GM23338 (cell line): ENCODE data around the gene PPM1L. TPM values are rescaled to one million over a fixed set of nuclear protein-coding genes. Genes with fewer than 3 reads are reported as not detected.
A peak's percentile ranks its signal among the peaks of the same experiment; 100 is the strongest.

Experiments
- ATAC-seq: fragments of 200-7000 bp; cut with Tn5 transposase; 3 replicates; pipeline ENCODE4 v1.9.1; 2020
- DNase-seq: peaks from one replicate; pipeline ENCODE4 v3.0.0-alpha.2; 2015; ENCODE audit warnings: low spot score
- H2AFZ ChIP-seq: fragments of 200-600 bp; sonication (generic); 2 replicates; pipeline ENCODE4 v1.8.0; 2016; ENCODE audit warnings: antibody characterized with exemption, mild to moderate bottlenecking, moderate library complexity
- H3F3A ChIP-seq: fragments of 200-600 bp; sonication (generic); replicated peaks from 2 replicates; pipeline ENCODE4 v1.8.0; 2017; ENCODE audit warnings: antibody characterized with exemption, mixed run types, low read depth
- H3K27ac ChIP-seq: fragments of 200-600 bp; sonication (generic); 2 replicates; pipeline ENCODE4 v1.6.1; 2016; ENCODE audit warnings: low read depth
- H3K27me3 ChIP-seq: fragments of 200-600 bp; sonication (generic); 2 replicates; pipeline ENCODE4 v1.8.0; 2016; ENCODE audit warnings: mild to moderate bottlenecking, mixed run types, moderate library complexity; ENCODE audit not compliant: insufficient read depth
- H3K36me3 ChIP-seq: fragments of 200-600 bp; sonication (generic); 2 replicates; pipeline ENCODE4 v1.8.0; 2016; ENCODE audit warnings: mild to moderate bottlenecking; ENCODE audit not compliant: insufficient read depth
- H3K4me1 ChIP-seq: fragments of 200-600 bp; sonication (generic); 2 replicates; pipeline ENCODE4 v1.8.0; 2016; ENCODE audit warnings: mild to moderate bottlenecking, moderate library complexity; ENCODE audit not compliant: insufficient read depth
- H3K4me2 ChIP-seq: fragments of 200-600 bp; sonication (generic); 2 replicates; pipeline ENCODE4 v1.7.1; 2017; ENCODE audit warnings: mixed run types
- H3K4me3 ChIP-seq: fragments of 200-600 bp; sonication (generic); 2 replicates; pipeline ENCODE4 v1.6.1; 2016; ENCODE audit warnings: mixed run types
- H3K79me2 ChIP-seq: fragments of 200-600 bp; sonication (generic); replicated peaks from 2 replicates; pipeline ENCODE4 v1.8.0; 2017; ENCODE audit warnings: mild to moderate bottlenecking; ENCODE audit not compliant: insufficient read depth
- H3K9me2 ChIP-seq: fragments of 200-600 bp; sonication (generic); 2 replicates; pipeline ENCODE4 v1.8.0; 2017; ENCODE audit not compliant: insufficient read depth
- H4K20me1 ChIP-seq: fragments of 200-600 bp; sonication (generic); replicated peaks from 2 replicates; pipeline ENCODE4 v1.8.0; 2017; ENCODE audit warnings: mild to moderate bottlenecking; ENCODE audit not compliant: insufficient read depth
- H3K27ac Mint-ChIP-seq: 2 replicates; pipeline ENCODE4 v1.8.0; 2020; ENCODE audit warnings: inconsistent platforms, mild to moderate bottlenecking, moderate library complexity, mixed read lengths
- H3K27me3 Mint-ChIP-seq: 3 replicates; pipeline ENCODE4 v1.8.0; 2022; ENCODE audit warnings: low read depth, mild to moderate bottlenecking, moderate library complexity, mixed read lengths, inconsistent platforms; ENCODE audit not compliant: insufficient read depth, poor library complexity
- H3K36me3 Mint-ChIP-seq: 3 replicates; pipeline ENCODE4 v1.8.0; 2021; ENCODE audit warnings: low read depth, mild to moderate bottlenecking, inconsistent platforms, moderate library complexity, mixed read lengths
- H3K4me1 Mint-ChIP-seq: 3 replicates; pipeline ENCODE4 v1.8.0; 2020; ENCODE audit warnings: mild to moderate bottlenecking, inconsistent platforms, mixed read lengths
- H3K4me3 Mint-ChIP-seq: 3 replicates; pipeline ENCODE4 v1.8.0; 2021; ENCODE audit warnings: moderate library complexity, mild to moderate bottlenecking, inconsistent platforms, mixed read lengths
- H3K9me3 Mint-ChIP-seq: 3 replicates; pipeline ENCODE4 v1.8.0; 2020; ENCODE audit warnings: moderate library complexity, mild to moderate bottlenecking, inconsistent platforms, mixed read lengths
- CTCF ChIP-seq, 2 experiments: fragments of 200-600 bp in 1 of 2; sonication (generic) in 1 of 2; conservative IDR thresholded peaks; 2 replicates each; pipeline versions ENCODE4 v1.5.1 to v1.6.1; 2016 to 2017; ENCODE audit warnings: antibody characterized with exemption in 2 of 2, low read depth in 2 of 2, mild to moderate bottlenecking in 2 of 2, moderate library complexity in 1 of 2
- EZH2phosphoT487 ChIP-seq: fragments of 200-600 bp; sonication (generic); IDR thresholded peaks from one replicate; pipeline ENCODE4 v1.8.1; 2018; ENCODE audit warnings: antibody characterized with exemption; ENCODE audit not compliant: unreplicated experiment
- REST ChIP-seq: IDR thresholded peaks from one replicate; pipeline ENCODE4 v1.6.1; 2018; ENCODE audit warnings: antibody characterized with exemption; ENCODE audit not compliant: unreplicated experiment
- ZNF462 ChIP-seq: fragments of 250-450 bp; sonication (Bioruptor Pico); IDR thresholded peaks from 2 replicates; pipeline ENCODE4 v1.5.0; 2020; ENCODE audit warnings: mild to moderate bottlenecking, moderate library complexity
- polyA plus RNA-seq: library from polyadenylated mRNA; unstranded; fragments of >200 nt; fragmentation: Nextera tagmentation; extraction: Ambion mirVana; gene quantifications from 2 replicates; pipeline ENCODE4 v1.2.1, GENCODE V29; 2016
- total RNA-seq: library from RNA; depleted of rRNA; stranded (reverse); fragments of >200 nt; shearing (Covaris generic); gene quantifications from 2 replicates; pipeline ENCODE4 v1.2.3, GENCODE V29; 2014

Gene PPM1L
- total and polyA plus RNA-seq, 2 experiments from 2014 or later = 3.9 to 26.4 TPM

DNA sequence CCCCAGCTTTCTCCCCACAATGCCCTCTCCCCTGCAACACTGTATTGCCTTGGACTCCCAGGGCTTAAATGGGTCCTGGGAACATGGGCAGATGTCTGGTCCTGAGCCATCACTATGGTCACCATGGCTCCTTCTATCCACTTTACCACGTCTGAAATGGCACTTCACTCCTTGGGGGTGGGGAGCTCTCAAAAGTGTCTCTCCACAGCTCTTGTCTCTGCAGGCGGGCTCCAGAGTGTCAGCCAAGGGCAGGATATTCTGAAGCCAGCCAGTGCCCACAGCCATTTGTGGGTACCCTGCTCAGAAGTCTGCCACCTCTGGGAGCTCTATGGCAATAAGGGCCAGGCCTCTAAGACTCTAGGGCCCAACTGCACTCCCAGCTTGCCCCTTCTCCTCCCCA, 163.9 kb downstream of the PPM1L start (continued):
- TF ChIP-seq ZNF462 (no peak), REST (no peak)

DNA sequence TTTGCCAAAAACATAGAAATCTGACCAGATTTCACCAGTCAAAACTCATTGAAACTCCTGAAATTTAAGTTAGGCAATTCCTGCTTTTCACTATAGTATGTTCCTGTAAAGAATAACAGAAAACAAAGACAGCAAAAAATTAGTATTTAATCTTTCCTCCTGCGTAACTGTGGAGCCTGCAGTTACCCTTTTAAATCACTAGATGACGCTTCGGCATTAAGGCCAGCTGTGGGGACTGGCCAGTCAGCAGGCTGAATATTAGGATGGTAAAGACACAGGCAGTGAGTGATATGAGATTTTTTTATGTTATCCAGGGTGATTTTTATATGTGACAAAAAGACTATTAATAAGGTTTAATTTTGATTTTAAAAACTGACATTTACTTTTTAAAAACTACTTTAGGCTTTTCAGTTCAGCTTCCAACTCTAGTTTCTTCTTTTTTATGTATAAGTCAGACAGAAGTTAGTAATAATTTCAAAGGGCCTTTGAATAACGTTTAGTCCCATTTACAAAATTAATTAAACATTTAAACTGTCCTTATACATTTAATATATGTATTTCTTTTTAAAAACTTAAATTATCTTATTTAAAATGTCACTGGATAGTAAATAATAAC, 165.1 kb downstream of the PPM1L start:
- Mint-ChIP-seq H3K36me3 (no peaks in the 10 kb centered on the region), H3K27me3 (peaks cover 3% of the 10 kb centered on the region), H3K4me1 (peaks cover 9% of the 10 kb centered on the region; the same call in 2 of the 3 replicates), H3K9me3 (no peaks in the 10 kb centered on the region), H3K27ac (no peak overlapping the region), H3K4me3 (no peak overlapping the region)
- Histone ChIP-seq H2AFZ (no peak overlapping the region), H3K4me1 (no peaks in the 10 kb centered on the region), H3K27me3 (no peaks in the 10 kb centered on the region), H3K27ac (no peak overlapping the region), H3F3A (no peaks in the 10 kb centered on the region), H3K79me2 (no peaks in the 10 kb centered on the region), H3K4me3 (no peak overlapping the region), H4K20me1 (0 out of 2 replicates have a peak, but pooled peaks cover 2% of the 10 kb centered on the region), H3K4me2 (no peak overlapping the region), H3K36me3 (no peaks in the 10 kb centered on the region), H3K9me2 (no peaks in the 10 kb centered on the region)
- peak; percentile 89 for ATAC-seq
- DNase-seq = peak; percentile 69
- peak; percentile 87 to 92 for TF ChIP-seq CTCF (conservative IDR thresholded peaks at IDR 0.05; ENCODE audit: low read depth in 2 of 2)
- TF ChIP-seq EZH2phosphoT487 = no peak
